ENCODE results near the gene STK32A.

GRCh38 chr5:147412561-147412960, 177.7 kb downstream of the STK32A start:
- TF ChIP-seq, protein P1, sequence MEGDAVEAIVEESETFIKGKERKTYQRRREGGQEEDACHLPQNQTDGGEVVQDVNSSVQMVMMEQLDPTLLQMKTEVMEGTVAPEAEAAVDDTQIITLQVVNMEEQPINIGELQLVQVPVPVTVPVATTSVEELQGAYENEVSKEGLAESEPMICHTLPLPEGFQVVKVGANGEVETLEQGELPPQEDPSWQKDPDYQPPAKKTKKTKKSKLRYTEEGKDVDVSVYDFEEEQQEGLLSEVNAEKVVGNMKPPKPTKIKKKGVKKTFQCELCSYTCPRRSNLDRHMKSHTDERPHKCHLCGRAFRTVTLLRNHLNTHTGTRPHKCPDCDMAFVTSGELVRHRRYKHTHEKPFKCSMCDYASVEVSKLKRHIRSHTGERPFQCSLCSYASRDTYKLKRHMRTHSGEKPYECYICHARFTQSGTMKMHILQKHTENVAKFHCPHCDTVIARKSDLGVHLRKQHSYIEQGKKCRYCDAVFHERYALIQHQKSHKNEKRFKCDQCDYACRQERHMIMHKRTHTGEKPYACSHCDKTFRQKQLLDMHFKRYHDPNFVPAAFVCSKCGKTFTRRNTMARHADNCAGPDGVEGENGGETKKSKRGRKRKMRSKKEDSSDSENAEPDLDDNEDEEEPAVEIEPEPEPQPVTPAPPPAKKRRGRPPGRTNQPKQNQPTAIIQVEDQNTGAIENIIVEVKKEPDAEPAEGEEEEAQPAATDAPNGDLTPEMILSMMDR (IDR thresholded peaks at IDR 0.05) = no peak
- TF ChIP-seq POLR2A (IDR thresholded peaks at IDR 0.05) = no peak
